ENCODE data around the gene PDE8A.

Gene PDE8A

DNA sequence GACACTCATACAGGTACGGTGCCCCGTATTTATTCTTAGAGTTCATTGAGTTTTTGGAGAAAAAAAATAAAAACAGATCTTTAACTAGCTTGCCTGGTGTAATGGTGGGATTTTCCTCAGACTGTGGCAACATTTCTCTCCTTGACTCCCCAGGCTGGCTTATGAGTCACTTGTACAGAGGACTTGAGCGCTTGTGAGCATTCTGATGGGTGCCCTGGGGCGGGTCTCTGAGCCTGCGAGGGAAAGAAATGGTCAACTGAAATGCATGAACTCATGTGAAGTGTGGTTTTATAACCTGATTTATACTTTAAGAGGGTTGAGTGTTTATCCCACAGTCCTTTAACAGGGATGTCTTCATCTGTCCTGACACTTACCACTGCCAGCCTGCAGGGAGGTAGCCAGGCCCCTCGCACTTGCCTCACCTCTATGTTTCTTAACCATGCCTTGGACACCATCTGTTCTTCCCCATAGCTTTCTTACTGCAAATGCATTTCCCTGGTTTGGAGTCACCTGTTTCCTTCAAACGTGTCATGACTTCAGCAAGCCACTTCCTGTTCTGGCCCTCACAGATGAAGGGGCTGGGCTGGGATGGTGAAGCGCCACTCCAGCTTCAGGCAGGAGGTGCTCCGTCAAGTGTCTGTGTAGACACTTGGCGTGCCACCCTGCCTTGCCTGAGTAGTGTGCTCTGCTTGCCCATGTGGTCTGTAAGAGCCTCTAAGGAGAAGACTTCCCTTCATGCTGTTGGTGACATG is 118.7 kb downstream of the PDE8A start:
- CTCF ChIA-PET, result interaction anchor here (1.1 kb wide), 1 partner anchor 68 kb away, joined by 3 read pairs; no protein-coding TSS in a partner anchor
- POLR2A ChIA-PET, result no interaction called here

GRCh38 chr15:85104584-85104983 is 122.9 kb downstream of the PDE8A start:
- TF ChIP-seq, protein P1, sequence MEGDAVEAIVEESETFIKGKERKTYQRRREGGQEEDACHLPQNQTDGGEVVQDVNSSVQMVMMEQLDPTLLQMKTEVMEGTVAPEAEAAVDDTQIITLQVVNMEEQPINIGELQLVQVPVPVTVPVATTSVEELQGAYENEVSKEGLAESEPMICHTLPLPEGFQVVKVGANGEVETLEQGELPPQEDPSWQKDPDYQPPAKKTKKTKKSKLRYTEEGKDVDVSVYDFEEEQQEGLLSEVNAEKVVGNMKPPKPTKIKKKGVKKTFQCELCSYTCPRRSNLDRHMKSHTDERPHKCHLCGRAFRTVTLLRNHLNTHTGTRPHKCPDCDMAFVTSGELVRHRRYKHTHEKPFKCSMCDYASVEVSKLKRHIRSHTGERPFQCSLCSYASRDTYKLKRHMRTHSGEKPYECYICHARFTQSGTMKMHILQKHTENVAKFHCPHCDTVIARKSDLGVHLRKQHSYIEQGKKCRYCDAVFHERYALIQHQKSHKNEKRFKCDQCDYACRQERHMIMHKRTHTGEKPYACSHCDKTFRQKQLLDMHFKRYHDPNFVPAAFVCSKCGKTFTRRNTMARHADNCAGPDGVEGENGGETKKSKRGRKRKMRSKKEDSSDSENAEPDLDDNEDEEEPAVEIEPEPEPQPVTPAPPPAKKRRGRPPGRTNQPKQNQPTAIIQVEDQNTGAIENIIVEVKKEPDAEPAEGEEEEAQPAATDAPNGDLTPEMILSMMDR (IDR thresholded peaks at IDR 0.05; ENCODE audit: control extremely low read depth, extremely low read depth, low read depth, missing control alignments), result no peak
- ChIA-PET POLR2A (no interaction called here), CTCF (interaction anchor here (2.0 kb wide), 1 partner anchor 18 kb away, joined by 8 read pairs; no protein-coding TSS in a partner anchor)
- no peak for DNase-seq (ENCODE audit: extremely low spot score)

More for the DNA sequence above, 118.7 kb downstream of the PDE8A start:
- TF ChIP-seq, protein P1 (IDR thresholded peaks at IDR 0.05; ENCODE audit: control extremely low read depth, extremely low read depth, low read depth, missing control alignments), result no peak
- DNase-seq (ENCODE audit: extremely low spot score), result no peak

DNA sequence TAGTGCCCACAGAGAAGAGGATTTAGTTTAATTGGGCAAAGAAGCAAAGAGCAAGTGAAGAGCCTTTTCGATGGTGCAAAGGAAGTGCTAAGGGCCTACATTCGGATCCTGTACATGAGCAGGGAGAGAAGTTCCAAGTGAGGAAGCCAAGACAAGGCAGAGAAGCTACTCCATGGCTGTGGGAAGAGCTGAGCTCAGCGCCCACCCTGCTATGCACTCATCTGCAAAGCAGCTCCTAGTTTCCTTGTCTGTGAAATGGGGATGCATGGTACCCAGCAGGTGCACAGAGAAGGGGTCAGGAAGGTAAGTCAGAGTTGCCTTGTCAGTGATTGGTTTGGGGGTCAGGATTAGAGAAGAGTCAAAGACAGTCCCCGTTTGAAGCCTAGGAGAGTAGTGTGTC is 126.5 kb downstream of the PDE8A start:
- ChIA-PET POLR2A (no interaction called here), CTCF (no interaction called here)
- no peak for DNase-seq (ENCODE audit: extremely low spot score)
- TF ChIP-seq, protein P1 (IDR thresholded peaks at IDR 0.05; ENCODE audit: control extremely low read depth, extremely low read depth, low read depth, missing control alignments), result no peak

DNA sequence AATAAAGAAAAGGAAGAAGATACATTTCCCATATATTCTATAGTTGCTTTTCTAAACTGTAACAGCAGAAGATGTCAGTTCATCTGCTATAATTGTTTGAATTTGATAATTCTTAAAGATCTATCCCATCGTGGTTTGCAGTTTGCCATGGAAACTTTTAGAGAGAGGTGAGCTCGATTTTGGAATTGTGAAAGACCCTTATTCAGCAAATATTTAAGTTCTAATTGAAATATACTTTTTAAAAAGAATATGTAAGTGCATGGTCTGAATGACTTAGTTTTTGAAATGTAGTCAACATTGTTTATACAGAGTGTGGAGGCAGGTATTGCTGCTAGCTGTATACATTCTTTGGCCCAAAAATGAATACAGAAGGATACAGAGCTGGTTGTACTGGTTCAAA is 127.7 kb downstream of the PDE8A start:
- POLR2A ChIA-PET, result no interaction called here

GRCh38 chr15:85112997-85113396 is 131.3 kb downstream of the PDE8A start:
- TF ChIP-seq, protein P1 (IDR thresholded peaks at IDR 0.05; ENCODE audit: control extremely low read depth, extremely low read depth, low read depth, missing control alignments), result no peak
- no peak for DNase-seq (ENCODE audit: extremely low spot score)
- ChIA-PET CTCF (no interaction called here), POLR2A (no interaction called here)

More for the DNA sequence above, 127.7 kb downstream of the PDE8A start:
- no peak for DNase-seq (ENCODE audit: extremely low spot score)
- CTCF ChIA-PET, result interaction anchor here (1.7 kb wide), 1 partner anchor 23 kb away, joined by 4 read pairs; no protein-coding TSS in a partner anchor
- TF ChIP-seq, protein P1 (IDR thresholded peaks at IDR 0.05; ENCODE audit: control extremely low read depth, extremely low read depth, low read depth, missing control alignments), result no peak

DNA sequence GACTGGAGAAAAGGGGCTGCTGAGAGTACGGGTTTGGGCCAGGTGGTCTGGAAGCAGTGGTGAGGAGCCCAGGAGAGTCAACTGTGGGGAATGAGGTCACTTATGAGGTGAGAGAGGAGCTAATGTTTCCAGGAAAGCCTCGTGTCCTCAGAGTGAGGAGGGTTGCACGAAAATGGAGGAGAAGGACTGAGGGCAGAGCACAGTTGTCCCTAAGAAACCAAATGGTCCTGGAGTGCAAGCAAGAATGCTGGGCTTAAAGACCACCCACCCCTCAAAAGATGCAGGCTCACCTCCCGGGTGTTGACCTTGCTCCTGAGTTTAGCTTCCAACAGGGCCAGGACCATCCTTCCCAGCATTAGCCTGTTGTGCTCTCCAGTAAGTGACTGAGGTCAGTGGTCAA is 133.2 kb downstream of the PDE8A start:
- CTCF ChIA-PET, result interaction anchor here (1.0 to 1.1 kb wide), 2 partner anchors 10 to 15 kb away, joined by 3 read pairs; no protein-coding TSS in a partner anchor
- POLR2A ChIA-PET, result no interaction called here
- TF ChIP-seq, protein P1 (IDR thresholded peaks at IDR 0.05; ENCODE audit: control extremely low read depth, extremely low read depth, low read depth, missing control alignments), result no peak
- no peak for DNase-seq (ENCODE audit: extremely low spot score)
